ENCODE data around the gene AUTS2.

DNA sequence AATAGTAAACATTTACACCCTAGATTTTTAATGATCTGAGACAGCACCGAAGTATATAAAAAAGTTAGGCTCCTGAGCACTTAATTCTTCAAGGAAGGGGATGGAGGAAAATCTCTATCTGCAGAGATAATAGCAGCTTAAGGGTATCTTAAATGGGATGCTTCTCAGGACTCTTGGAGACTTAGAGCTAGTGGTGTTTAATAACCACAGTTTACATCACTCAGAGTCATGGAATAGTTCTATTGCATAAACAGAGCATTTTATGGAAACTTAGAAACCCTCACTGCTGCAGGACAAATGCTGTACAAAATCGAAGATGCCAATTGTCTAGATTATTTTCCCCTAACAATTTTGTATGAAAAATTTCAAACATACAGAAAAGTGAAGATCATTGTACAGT lies 1134.8 kb downstream of the AUTS2 start:
- TF ChIP-seq, protein P1, sequence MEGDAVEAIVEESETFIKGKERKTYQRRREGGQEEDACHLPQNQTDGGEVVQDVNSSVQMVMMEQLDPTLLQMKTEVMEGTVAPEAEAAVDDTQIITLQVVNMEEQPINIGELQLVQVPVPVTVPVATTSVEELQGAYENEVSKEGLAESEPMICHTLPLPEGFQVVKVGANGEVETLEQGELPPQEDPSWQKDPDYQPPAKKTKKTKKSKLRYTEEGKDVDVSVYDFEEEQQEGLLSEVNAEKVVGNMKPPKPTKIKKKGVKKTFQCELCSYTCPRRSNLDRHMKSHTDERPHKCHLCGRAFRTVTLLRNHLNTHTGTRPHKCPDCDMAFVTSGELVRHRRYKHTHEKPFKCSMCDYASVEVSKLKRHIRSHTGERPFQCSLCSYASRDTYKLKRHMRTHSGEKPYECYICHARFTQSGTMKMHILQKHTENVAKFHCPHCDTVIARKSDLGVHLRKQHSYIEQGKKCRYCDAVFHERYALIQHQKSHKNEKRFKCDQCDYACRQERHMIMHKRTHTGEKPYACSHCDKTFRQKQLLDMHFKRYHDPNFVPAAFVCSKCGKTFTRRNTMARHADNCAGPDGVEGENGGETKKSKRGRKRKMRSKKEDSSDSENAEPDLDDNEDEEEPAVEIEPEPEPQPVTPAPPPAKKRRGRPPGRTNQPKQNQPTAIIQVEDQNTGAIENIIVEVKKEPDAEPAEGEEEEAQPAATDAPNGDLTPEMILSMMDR (IDR thresholded peaks at IDR 0.05; ENCODE audit: insufficient read depth, low read length, poor library complexity, severe bottlenecking): no peak
- no peak for TF ChIP-seq EZH2phosphoT487 (conservative IDR thresholded peaks at IDR 0.05; ENCODE audit: low read length)

All from SU-DHL-6 (cell line).